Dedifferentiated amniotic fluid mesenchymal stem cell (primary cell): ENCODE measurements around the gene CENPQ.
A peak's percentile ranks its signal among the peaks of the same experiment; 100 is the strongest.

Experiments used
- DNase-seq: peaks from one replicate; pipeline ENCODE4 v3.0.0-alpha.2; 2016; ENCODE audit errors: extremely low spot score

Gene CENPQ

DNA sequence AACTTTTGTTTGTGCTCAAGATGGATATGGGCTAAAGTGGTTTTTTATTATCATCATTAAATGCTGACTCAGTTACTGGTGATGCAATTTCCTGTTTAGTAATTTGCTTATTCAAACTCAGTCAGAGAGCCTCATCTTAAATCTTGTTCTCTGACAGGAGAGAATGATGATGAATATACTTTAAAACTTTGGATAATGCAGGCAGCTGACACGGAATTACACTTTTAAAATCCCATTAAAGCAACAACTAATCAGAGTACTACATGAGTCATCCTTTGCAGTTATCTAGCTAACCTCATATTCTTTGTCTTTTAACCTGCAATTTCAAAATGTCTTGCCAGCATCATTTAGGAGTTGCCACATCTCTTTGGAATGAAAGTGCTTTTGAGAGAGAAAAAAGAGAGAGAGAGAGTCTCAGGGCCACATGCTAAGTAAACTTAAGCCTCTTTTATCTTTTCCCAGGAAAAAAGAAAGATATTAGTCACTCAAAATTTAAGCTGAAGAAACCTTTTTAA, 78.1 kb downstream of the CENPQ start:
- peak; percentile 31 for DNase-seq

GRCh38 chr6:49541936-49542335, 78.8 kb downstream of the CENPQ start:
- no peak for DNase-seq
